Transverse colon (tissue), 3 donors: Measurements from ENCODE around the gene ARAP1.

Experiments
- EP300 ChIP-seq: sonication (generic); formaldehyde crosslinking; IDR thresholded peaks from one replicate; pipeline ENCODE4 v1.6.1; 2017; ENCODE audit warnings: antibody characterized with exemption, low read depth
- TF ChIP-seq, protein P1 (sequence below), 5 experiments: fragments of 200-600 bp in 3 of 5; fragments of 450-650 bp in 2 of 5; sonication (generic) in 3 of 5; IDR thresholded peaks; 1 replicate in 2 of 5; 2 replicates in 3 of 5; pipeline ENCODE4 v1.5.1; 2016 to 2017; ENCODE audit warnings: antibody characterized with exemption in 5 of 5, inconsistent platforms in 3 of 5, mild to moderate bottlenecking in 2 of 5, moderate library complexity in 1 of 5

DNA sequence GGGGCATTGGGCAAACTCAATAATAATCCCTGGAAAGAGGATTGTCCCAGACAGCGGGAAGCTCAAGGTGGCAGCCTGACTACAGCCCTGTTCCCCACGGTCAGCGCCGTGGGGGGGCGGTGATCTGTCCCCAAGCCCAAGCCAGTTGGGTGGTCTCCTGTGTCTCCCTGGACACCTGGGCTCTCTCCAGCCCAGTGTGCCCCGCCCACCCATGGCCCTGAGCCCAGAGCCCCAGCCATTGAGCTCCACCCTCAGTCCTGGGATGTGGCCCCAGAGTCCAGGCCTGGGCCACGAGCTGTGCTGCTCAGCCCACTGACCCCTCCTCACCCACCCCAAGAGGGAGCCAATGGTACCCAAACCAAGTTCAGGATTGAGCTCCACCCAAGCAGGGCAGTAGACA, 50.1 kb downstream of the ARAP1 start:
- TF ChIP-seq, protein P1, sequence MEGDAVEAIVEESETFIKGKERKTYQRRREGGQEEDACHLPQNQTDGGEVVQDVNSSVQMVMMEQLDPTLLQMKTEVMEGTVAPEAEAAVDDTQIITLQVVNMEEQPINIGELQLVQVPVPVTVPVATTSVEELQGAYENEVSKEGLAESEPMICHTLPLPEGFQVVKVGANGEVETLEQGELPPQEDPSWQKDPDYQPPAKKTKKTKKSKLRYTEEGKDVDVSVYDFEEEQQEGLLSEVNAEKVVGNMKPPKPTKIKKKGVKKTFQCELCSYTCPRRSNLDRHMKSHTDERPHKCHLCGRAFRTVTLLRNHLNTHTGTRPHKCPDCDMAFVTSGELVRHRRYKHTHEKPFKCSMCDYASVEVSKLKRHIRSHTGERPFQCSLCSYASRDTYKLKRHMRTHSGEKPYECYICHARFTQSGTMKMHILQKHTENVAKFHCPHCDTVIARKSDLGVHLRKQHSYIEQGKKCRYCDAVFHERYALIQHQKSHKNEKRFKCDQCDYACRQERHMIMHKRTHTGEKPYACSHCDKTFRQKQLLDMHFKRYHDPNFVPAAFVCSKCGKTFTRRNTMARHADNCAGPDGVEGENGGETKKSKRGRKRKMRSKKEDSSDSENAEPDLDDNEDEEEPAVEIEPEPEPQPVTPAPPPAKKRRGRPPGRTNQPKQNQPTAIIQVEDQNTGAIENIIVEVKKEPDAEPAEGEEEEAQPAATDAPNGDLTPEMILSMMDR (IDR thresholded peaks at IDR 0.05) = no peak
- TF ChIP-seq EP300 = no peak
